Neural progenitor cell (in vitro differentiated cells): ENCODE results near the gene GPHN. TPM values are rescaled to one million over a fixed set of nuclear protein-coding genes. Genes with fewer than 3 reads are reported as not detected.

Source experiments
- DNase-seq: peaks from one replicate; pipeline ENCODE4 v3.0.0-alpha.2; 2016; ENCODE audit warnings: low spot score
- H2AFZ ChIP-seq: fragments of 200-600 bp; sonication (generic); replicated peaks from 2 replicates; pipeline ENCODE4 v1.6.1; 2016; ENCODE audit warnings: antibody characterized with exemption
- H3F3A ChIP-seq: fragments of 200-600 bp; sonication (generic); 2 replicates; pipeline ENCODE4 v1.6.1; 2016; ENCODE audit warnings: antibody characterized with exemption, low read depth
- H3K27ac ChIP-seq: fragments of 200-600 bp; sonication (generic); 2 replicates; pipeline ENCODE4 v1.5.1; 2016; ENCODE audit warnings: mild to moderate bottlenecking
- H3K27me3 ChIP-seq: fragments of 200-600 bp; sonication (generic); 2 replicates; pipeline ENCODE4 v1.6.1; 2016; ENCODE audit warnings: mild to moderate bottlenecking, moderate library complexity
- H3K36me3 ChIP-seq: fragments of 200-600 bp; sonication (generic); 2 replicates; pipeline ENCODE4 v1.5.1; 2016
- H3K4me1 ChIP-seq: fragments of 200-600 bp; sonication (generic); 2 replicates; pipeline ENCODE4 v1.6.1; 2016; ENCODE audit warnings: mixed run types
- H3K4me2 ChIP-seq: fragments of 200-600 bp; sonication (generic); 2 replicates; pipeline ENCODE4 v1.6.1; 2016
- H3K4me3 ChIP-seq: fragments of 200-600 bp; sonication (generic); 2 replicates; pipeline ENCODE4 v1.5.1; 2016
- H3K79me2 ChIP-seq: fragments of 200-600 bp; sonication (generic); 2 replicates; pipeline ENCODE4 v1.6.1; 2016; ENCODE audit warnings: low read depth
- H3K9ac ChIP-seq: fragments of 200-600 bp; sonication (generic); 2 replicates; pipeline ENCODE4 v1.6.1; 2016
- H3K9me3 ChIP-seq: fragments of 200-600 bp; sonication (generic); 2 replicates; pipeline ENCODE4 v1.5.1; 2016; ENCODE audit warnings: low read depth
- H4K20me1 ChIP-seq: fragments of 200-600 bp; sonication (generic); 2 replicates; pipeline ENCODE4 v1.6.1; 2016; ENCODE audit warnings: low read depth
- H3K27ac Mint-ChIP-seq: 3 replicates; pipeline ENCODE4 v1.8.0; 2021; ENCODE audit warnings: mixed read lengths
- H3K27me3 Mint-ChIP-seq: 2 replicates; pipeline ENCODE4 v1.8.0; 2022; ENCODE audit warnings: low read depth, mild to moderate bottlenecking, inconsistent platforms, moderate library complexity, mixed read lengths; ENCODE audit not compliant: insufficient read depth
- H3K36me3 Mint-ChIP-seq: 3 replicates; pipeline ENCODE4 v1.8.0; 2021; ENCODE audit warnings: mixed read lengths
- H3K4me1 Mint-ChIP-seq: 3 replicates; pipeline ENCODE4 v1.8.0; 2021; ENCODE audit warnings: mixed read lengths
- H3K4me3 Mint-ChIP-seq: 3 replicates; pipeline ENCODE4 v1.8.0; 2021; ENCODE audit warnings: mild to moderate bottlenecking, moderate library complexity, mixed read lengths
- H3K9me3 Mint-ChIP-seq: 3 replicates; pipeline ENCODE4 v1.8.0; 2020; ENCODE audit warnings: mixed read lengths
- EZH2 ChIP-seq: fragments of 200-600 bp; sonication (generic); IDR thresholded peaks from 2 replicates; pipeline ENCODE4 v1.6.1; 2017; ENCODE audit warnings: antibody characterized with exemption, mild to moderate bottlenecking, moderate library complexity
- EZH2phosphoT487 ChIP-seq: fragments of 200-600 bp; sonication (generic); IDR thresholded peaks from 2 replicates; pipeline ENCODE4 v1.6.1; 2017; ENCODE audit warnings: antibody characterized with exemption
- total RNA-seq: library from RNA; depleted of rRNA; stranded (reverse); fragments of >200 nt; gene quantifications from 2 replicates; pipeline ENCODE4 v1.2.3, GENCODE V29; 2015; ENCODE audit warnings: low replicate concordance
- TF ChIP-seq, protein P1 (sequence below): fragments of 200-600 bp; sonication (generic); IDR thresholded peaks from 2 replicates; pipeline ENCODE4 v1.5.1; 2017; ENCODE audit warnings: antibody characterized with exemption, mild to moderate bottlenecking

The GPHN gene
- total RNA-seq, 1 donor from 2014 or later, result 42.9 TPM

GRCh38 chr14:66662374-66662773, 154.4 kb downstream of the GPHN start:
- peaks cover 5% of the 10 kb centered on the region for H3K9me3 ChIP-seq
- H3K4me2 ChIP-seq, result no peak overlapping the region
- no peak overlapping the region for H3K27ac ChIP-seq
- H3K4me3 Mint-ChIP-seq, result no peak overlapping the region
- H3K79me2 ChIP-seq, result peaks cover 6% of the 10 kb centered on the region
- no peaks in the 10 kb centered on the region for H3F3A ChIP-seq
- no peak overlapping the region for H3K27ac Mint-ChIP-seq
- H3K4me3 ChIP-seq, result no peak overlapping the region
- peak; percentile 38 for DNase-seq
- H4K20me1 ChIP-seq, result no peaks in the 10 kb centered on the region
- H3K9ac ChIP-seq, result no peak overlapping the region
- H3K36me3 Mint-ChIP-seq, result peaks cover 6% of the 10 kb centered on the region
- TF ChIP-seq, protein P1, sequence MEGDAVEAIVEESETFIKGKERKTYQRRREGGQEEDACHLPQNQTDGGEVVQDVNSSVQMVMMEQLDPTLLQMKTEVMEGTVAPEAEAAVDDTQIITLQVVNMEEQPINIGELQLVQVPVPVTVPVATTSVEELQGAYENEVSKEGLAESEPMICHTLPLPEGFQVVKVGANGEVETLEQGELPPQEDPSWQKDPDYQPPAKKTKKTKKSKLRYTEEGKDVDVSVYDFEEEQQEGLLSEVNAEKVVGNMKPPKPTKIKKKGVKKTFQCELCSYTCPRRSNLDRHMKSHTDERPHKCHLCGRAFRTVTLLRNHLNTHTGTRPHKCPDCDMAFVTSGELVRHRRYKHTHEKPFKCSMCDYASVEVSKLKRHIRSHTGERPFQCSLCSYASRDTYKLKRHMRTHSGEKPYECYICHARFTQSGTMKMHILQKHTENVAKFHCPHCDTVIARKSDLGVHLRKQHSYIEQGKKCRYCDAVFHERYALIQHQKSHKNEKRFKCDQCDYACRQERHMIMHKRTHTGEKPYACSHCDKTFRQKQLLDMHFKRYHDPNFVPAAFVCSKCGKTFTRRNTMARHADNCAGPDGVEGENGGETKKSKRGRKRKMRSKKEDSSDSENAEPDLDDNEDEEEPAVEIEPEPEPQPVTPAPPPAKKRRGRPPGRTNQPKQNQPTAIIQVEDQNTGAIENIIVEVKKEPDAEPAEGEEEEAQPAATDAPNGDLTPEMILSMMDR, result peak; percentile 61
- TF ChIP-seq EZH2phosphoT487 (no peak), EZH2 (no peak)
- H3K27me3 Mint-ChIP-seq, result no peaks in the 10 kb centered on the region
- no peaks in the 10 kb centered on the region for H3K4me1 ChIP-seq
- no peaks in the 10 kb centered on the region for H3K36me3 ChIP-seq
- H2AFZ ChIP-seq, result no peak overlapping the region
- no peaks in the 10 kb centered on the region for H3K27me3 ChIP-seq
- H3K9me3 Mint-ChIP-seq, result peaks cover 39% of the 10 kb centered on the region
- no peaks in the 10 kb centered on the region for H3K4me1 Mint-ChIP-seq

- no peak overlapping the region for H3K9ac ChIP-seq
- no peak for DNase-seq
- Mint-ChIP-seq H3K4me3 (no peak overlapping the region), H3K4me1 (no peaks in the 10 kb centered on the region), H3K27me3 (no peaks in the 10 kb centered on the region), H3K27ac (no peak overlapping the region), H3K36me3 (peaks cover 11% of the 10 kb centered on the region), H3K9me3 (peaks cover 54% of the 10 kb centered on the region)
- no peak overlapping the region for H3K4me3 ChIP-seq
- H4K20me1 ChIP-seq, result no peaks in the 10 kb centered on the region
- no peak overlapping the region for H3K4me2 ChIP-seq
- no peaks in the 10 kb centered on the region for H3K27me3 ChIP-seq
- no peak overlapping the region for H2AFZ ChIP-seq
- H3K79me2 ChIP-seq, result peaks cover 40% of the 10 kb centered on the region
- no peak overlapping the region for H3K27ac ChIP-seq
- peaks cover 14% of the 10 kb centered on the region for H3K9me3 ChIP-seq
- H3F3A ChIP-seq, result no peaks in the 10 kb centered on the region
- H3K36me3 ChIP-seq, result no peaks in the 10 kb centered on the region
- TF ChIP-seq EZH2, result no peak
- TF ChIP-seq, protein P1, result no peak
- TF ChIP-seq EZH2phosphoT487, result no peak
- H3K4me1 ChIP-seq, result no peaks in the 10 kb centered on the region
Measured at GRCh38 chr14:66677780-66678179, 169.8 kb downstream of the GPHN start.

- Mint-ChIP-seq H3K4me1 (no peaks in the 10 kb centered on the region), H3K9me3 (peaks cover 46% of the 10 kb centered on the region), H3K27ac (no peak overlapping the region), H3K4me3 (no peak overlapping the region), H3K27me3 (no peaks in the 10 kb centered on the region), H3K36me3 (peaks cover 9% of the 10 kb centered on the region)
- H3K9ac ChIP-seq, result no peak overlapping the region
- H3F3A ChIP-seq, result no peaks in the 10 kb centered on the region
- H3K27me3 ChIP-seq, result no peaks in the 10 kb centered on the region
- peaks cover 14% of the 10 kb centered on the region for H3K9me3 ChIP-seq
- H2AFZ ChIP-seq, result no peak overlapping the region
- H3K79me2 ChIP-seq, result peaks cover 25% of the 10 kb centered on the region
- H3K27ac ChIP-seq, result no peak overlapping the region
- H4K20me1 ChIP-seq, result no peaks in the 10 kb centered on the region
- TF ChIP-seq, protein P1, result no peak
- TF ChIP-seq EZH2 (no peak), EZH2phosphoT487 (no peak)
- no peak overlapping the region for H3K4me2 ChIP-seq
- H3K4me3 ChIP-seq, result no peak overlapping the region
- no peaks in the 10 kb centered on the region for H3K36me3 ChIP-seq
- DNase-seq, result no peak
- no peaks in the 10 kb centered on the region for H3K4me1 ChIP-seq
Measured at GRCh38 chr14:66680216-66680615, 172.3 kb downstream of the GPHN start.
